Fibroblast of villous mesenchyme (primary cell): Measurements from ENCODE around the gene FBXO44. TPM values are rescaled to one million over a fixed set of nuclear protein-coding genes. Genes with fewer than 3 reads are reported as not detected.

Source experiments
- DNase-seq: peaks from one replicate; pipeline ENCODE4 v3.0.0-alpha.2; 2010; ENCODE audit warnings: low read depth
- H3K4me3 ChIP-seq: 2 replicates; pipeline ENCODE4 v1.5.1; 2011; ENCODE audit warnings: low read depth, mild to moderate bottlenecking, low read length
- total RNA-seq: library from RNA; depleted of rRNA; stranded (reverse); fragments of >200 nt; gene quantifications from 2 replicates; pipeline ENCODE4 v1.2.3, GENCODE V29; 2012
- TF ChIP-seq, protein P1 (sequence below): IDR thresholded peaks from 2 replicates; pipeline ENCODE4 v1.5.1; 2012; ENCODE audit warnings: low read depth, mild to moderate bottlenecking, low read length; ENCODE audit not compliant: insufficient read depth

FBXO44 gene
- total RNA-seq, 1 donor: 14.2 TPM

DNA sequence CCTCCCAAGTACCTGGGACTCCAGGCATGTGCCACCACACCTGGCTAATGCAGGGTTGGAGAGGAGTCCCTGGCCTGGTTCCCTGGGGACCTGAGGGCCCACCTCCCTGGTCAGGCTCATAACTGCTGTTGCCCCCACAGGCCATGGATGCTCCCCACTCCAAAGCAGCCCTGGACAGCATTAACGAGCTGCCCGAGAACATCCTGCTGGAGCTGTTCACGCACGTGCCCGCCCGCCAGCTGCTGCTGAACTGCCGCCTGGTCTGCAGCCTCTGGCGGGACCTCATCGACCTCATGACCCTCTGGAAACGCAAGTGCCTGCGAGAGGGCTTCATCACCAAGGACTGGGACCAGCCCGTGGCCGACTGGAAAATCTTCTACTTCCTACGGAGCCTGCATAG is 13.8 kb downstream of the FBXO44 start:
- TF ChIP-seq, protein P1, sequence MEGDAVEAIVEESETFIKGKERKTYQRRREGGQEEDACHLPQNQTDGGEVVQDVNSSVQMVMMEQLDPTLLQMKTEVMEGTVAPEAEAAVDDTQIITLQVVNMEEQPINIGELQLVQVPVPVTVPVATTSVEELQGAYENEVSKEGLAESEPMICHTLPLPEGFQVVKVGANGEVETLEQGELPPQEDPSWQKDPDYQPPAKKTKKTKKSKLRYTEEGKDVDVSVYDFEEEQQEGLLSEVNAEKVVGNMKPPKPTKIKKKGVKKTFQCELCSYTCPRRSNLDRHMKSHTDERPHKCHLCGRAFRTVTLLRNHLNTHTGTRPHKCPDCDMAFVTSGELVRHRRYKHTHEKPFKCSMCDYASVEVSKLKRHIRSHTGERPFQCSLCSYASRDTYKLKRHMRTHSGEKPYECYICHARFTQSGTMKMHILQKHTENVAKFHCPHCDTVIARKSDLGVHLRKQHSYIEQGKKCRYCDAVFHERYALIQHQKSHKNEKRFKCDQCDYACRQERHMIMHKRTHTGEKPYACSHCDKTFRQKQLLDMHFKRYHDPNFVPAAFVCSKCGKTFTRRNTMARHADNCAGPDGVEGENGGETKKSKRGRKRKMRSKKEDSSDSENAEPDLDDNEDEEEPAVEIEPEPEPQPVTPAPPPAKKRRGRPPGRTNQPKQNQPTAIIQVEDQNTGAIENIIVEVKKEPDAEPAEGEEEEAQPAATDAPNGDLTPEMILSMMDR: no peak
- H3K4me3 ChIP-seq: no peak overlapping the region
- no peak for DNase-seq

DNA sequence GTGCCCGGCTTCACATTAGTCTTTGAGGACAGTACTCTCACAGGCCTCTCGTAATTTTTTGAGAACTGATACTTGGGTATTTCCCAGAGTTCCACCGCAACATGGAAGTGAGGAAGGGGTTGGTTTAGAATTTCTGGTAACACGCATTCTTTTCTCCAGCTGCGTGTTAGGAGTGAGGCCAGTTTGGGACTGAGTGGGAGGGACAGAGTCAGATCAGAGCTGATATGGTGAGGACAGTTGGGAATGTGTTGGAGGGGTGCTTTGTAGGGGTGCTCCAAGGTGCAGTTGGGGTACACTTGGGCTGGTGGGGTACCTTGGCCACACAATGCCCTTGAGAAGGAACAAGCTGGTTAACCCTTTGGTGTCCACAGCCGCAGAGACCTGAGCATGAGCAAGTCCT is 16.1 kb downstream of the FBXO44 start:
- no peak overlapping the region for H3K4me3 ChIP-seq
- no peak for DNase-seq
- TF ChIP-seq, protein P1: no peak

DNA sequence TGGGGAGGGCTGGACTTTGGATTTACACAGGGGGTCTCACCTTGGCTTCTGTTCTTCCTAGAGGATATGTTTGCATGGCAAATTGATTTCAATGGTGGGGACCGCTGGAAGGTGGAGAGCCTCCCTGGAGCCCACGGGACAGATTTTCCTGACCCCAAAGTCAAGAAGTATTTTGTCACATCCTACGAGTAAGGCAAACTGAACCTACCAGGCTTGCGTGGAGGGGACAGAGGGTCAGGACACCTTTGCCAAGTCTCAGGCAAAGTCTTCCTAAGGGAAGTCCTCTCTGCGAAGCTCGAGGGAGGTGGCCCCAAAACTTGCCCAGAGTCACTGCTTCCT is 16.5 kb downstream of the FBXO44 start:
- no peak for DNase-seq
- TF ChIP-seq, protein P1: no peak
- no peak overlapping the region for H3K4me3 ChIP-seq

DNA sequence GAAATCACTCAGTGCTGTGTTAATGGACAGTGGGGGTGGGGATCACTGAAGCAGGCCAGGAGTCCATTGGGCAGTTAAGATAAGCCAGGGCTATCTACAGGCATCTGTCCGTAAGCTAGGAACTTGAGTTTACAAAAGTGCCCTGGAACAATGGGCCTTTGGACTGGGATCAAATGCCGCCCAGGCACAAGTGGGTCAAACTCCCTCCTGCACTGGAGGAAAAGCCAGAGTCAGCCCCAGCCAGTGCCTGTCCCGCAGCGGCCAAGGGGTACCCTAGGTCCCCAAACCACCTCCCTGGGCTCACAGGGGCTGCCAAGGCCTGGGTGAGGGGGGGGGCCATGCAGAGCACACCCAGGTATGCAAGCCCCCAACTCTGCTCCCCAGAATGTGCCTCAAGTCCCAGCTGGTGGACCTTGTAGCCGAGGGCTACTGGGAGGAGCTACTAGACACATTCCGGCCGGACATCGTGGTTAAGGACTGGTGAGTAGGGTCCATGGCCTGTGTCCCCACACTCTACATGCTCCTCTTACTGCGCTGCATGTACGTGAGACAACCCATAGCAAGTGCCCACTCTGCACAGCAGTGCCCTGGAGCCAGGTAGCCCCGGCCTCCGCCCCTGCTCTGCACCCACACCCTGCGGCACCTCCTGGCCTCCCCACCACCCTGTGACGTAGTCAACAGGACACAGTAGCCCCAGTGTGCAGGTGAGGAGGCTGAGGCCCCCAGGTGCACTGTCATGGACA is 17.0 kb downstream of the FBXO44 start:
- H3K4me3 ChIP-seq: no peak overlapping the region
- DNase-seq: no peak
- TF ChIP-seq, protein P1: no peak

DNA sequence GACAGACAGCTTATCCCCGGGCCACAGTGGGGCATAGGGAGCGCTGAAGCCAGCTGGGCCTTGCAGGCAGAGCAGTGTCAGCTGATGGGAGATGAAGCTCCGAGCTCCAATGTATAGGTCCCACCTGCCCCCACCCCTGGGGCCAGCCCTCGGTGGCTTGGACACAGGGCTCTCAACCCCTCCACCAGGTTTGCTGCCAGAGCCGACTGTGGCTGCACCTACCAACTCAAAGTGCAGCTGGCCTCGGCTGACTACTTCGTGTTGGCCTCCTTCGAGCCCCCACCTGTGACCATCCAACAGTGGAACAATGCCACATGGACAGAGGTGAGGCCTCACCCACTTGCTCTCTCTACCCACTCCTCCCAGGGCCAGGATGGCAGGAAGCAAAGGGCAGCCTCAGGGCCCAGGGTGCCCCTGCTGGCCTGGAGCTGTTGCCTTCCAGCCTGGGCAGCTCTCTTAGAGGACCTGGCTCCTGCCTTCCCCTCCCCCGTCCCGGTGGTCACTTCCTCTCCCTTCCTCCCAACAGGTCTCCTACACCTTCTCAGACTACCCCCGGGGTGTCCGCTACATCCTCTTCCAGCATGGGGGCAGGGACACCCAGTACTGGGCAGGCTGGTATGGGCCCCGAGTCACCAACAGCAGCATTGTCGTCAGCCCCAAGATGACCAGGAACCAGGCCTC is 18.6 kb downstream of the FBXO44 start:
- H3K4me3 ChIP-seq: no peak overlapping the region
- DNase-seq: no peak
- TF ChIP-seq, protein P1: no peak

DNA sequence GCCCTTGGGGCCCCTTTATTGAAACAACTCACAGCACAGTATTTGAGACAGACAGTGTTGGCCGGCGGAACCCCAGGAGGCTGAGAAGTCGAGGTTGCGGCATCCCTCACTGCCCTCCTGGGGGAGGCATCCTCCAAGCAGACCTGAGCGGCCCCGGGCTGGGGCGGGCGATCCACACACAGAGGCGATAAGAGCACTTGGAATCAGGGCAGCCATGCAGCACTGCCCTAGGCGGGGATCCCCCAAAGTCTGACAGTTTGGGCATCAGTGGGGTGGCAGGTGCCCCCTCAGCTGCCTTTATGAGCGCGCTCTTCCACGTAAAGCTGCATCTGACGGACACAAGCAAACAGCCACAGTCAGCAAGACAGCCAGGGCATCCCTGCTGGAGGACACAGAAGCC is 19.8 kb downstream of the FBXO44 start:
- no peak for DNase-seq
- no peak overlapping the region for H3K4me3 ChIP-seq
- TF ChIP-seq, protein P1: no peak
